ENCODE results near the gene PDGFRB. TPM values are rescaled to one million over a fixed set of nuclear protein-coding genes. Genes with fewer than 3 reads are reported as not detected.
A peak's percentile ranks its signal among the peaks of the same experiment; 100 is the strongest.

Gene PDGFRB
- total and polyA plus RNA-seq, 4 donors = 33.6 to 215 (median 78.3) TPM

- 49 to 69% methylated on average over 1 of the region's 1 CpG for WGBS, 2 donors
- Histone ChIP-seq H3K4me1 (ENCODE audit: control insufficient read depth in 5 of 5, insufficient read depth in 5 of 5, low read length in 5 of 5) (peaks cover 0 to 51% (median 13%) of the 10 kb centered on the region in 5 donors), H3K4me3 (no peak overlapping the region), H3K9me3 (ENCODE audit: control insufficient read depth in 4 of 4, insufficient read depth in 3 of 4, low read length in 3 of 4) (no peaks in the 10 kb centered on the region), H3K9ac (ENCODE audit: insufficient read depth in 1 of 2, low read length in 2 of 2) (no peak overlapping the region), H3K27me3 (ENCODE audit: control insufficient read depth in 3 of 3, insufficient read depth in 3 of 3, low read length in 2 of 3) (no peaks in the 10 kb centered on the region), H3K27ac (ENCODE audit: low read depth in 1 of 2, low read length in 1 of 2) (no peak overlapping the region), H3K36me3 (ENCODE audit: control insufficient read depth in 4 of 4, insufficient read depth in 4 of 4, low read length in 4 of 4) (no peaks in the 10 kb centered on the region)
- no peak for DNase-seq
- no peak for TF ChIP-seq CTCF (IDR thresholded peaks at IDR 0.05; ENCODE audit: control extremely low read depth, extremely low read depth)
- no peak for ATAC-seq (ENCODE audit: insufficient read depth, low FRiP score)
Observed at GRCh38 chr5:150175076-150175475, 19.4 kb upstream of the PDGFRB start.

GRCh38 chr5:150174285-150174684 is 18.6 kb upstream of the PDGFRB start:
- no peak for TF ChIP-seq CTCF (IDR thresholded peaks at IDR 0.05; ENCODE audit: control extremely low read depth, extremely low read depth)
- peaks cover 0 to 47% (median 10%) of the 10 kb centered on the region in 5 donors for H3K4me1 ChIP-seq (ENCODE audit: control insufficient read depth in 5 of 5, insufficient read depth in 5 of 5, low read length in 5 of 5)
- H3K9me3 ChIP-seq (ENCODE audit: control insufficient read depth in 4 of 4, insufficient read depth in 3 of 4, low read length in 3 of 4) = no peaks in the 10 kb centered on the region
- 86 to 92% methylated on average over 6 of the region's 6 CpGs for WGBS, 2 donors
- ATAC-seq (ENCODE audit: insufficient read depth, low FRiP score) = no peak
- H3K4me3 ChIP-seq = no peak overlapping the region
- no peaks in the 10 kb centered on the region for H3K27me3 ChIP-seq (ENCODE audit: control insufficient read depth in 3 of 3, insufficient read depth in 3 of 3, low read length in 2 of 3)
- H3K27ac ChIP-seq (ENCODE audit: low read depth in 1 of 2, low read length in 1 of 2) = no peak overlapping the region
- DNase-seq = no peak
- H3K9ac ChIP-seq (ENCODE audit: insufficient read depth in 1 of 2, low read length in 2 of 2) = no peak overlapping the region
- H3K36me3 ChIP-seq (ENCODE audit: control insufficient read depth in 4 of 4, insufficient read depth in 4 of 4, low read length in 4 of 4) = no peaks in the 10 kb centered on the region

GRCh38 chr5:150173161-150173560 is 17.5 kb upstream of the PDGFRB start:
- Histone ChIP-seq H3K4me1 (ENCODE audit: control insufficient read depth in 5 of 5, insufficient read depth in 5 of 5, low read length in 5 of 5) (peaks cover 0 to 47% (median 10%) of the 10 kb centered on the region in 5 donors), H3K9me3 (ENCODE audit: control insufficient read depth in 4 of 4, insufficient read depth in 3 of 4, low read length in 3 of 4) (no peaks in the 10 kb centered on the region), H3K36me3 (ENCODE audit: control insufficient read depth in 4 of 4, insufficient read depth in 4 of 4, low read length in 4 of 4) (no peaks in the 10 kb centered on the region), H3K9ac (ENCODE audit: insufficient read depth in 1 of 2, low read length in 2 of 2) (no peak overlapping the region), H3K27me3 (ENCODE audit: control insufficient read depth in 3 of 3, insufficient read depth in 3 of 3, low read length in 2 of 3) (no peaks in the 10 kb centered on the region), H3K4me3 (no peak overlapping the region), H3K27ac (ENCODE audit: low read depth in 1 of 2, low read length in 1 of 2) (no peak overlapping the region)
- WGBS, 2 donors = 77 to 88% methylated on average over 3 of the region's 3 CpGs
- DNase-seq = no peak
- ATAC-seq (ENCODE audit: insufficient read depth, low FRiP score) = no peak
- TF ChIP-seq CTCF (IDR thresholded peaks at IDR 0.05; ENCODE audit: control extremely low read depth, extremely low read depth) = no peak

GRCh38 chr5:150172556-150172955 is 16.9 kb upstream of the PDGFRB start:
- H3K36me3 ChIP-seq (ENCODE audit: control insufficient read depth in 4 of 4, insufficient read depth in 4 of 4, low read length in 4 of 4) = no peaks in the 10 kb centered on the region
- 88 to 93% methylated on average over 4 of the region's 4 CpGs for WGBS, 2 donors
- no peak for TF ChIP-seq CTCF (IDR thresholded peaks at IDR 0.05; ENCODE audit: control extremely low read depth, extremely low read depth)
- DNase-seq (peak; percentile 71 to 91 (median 80)), ATAC-seq (ENCODE audit: insufficient read depth, low FRiP score) (no peak)
- H3K27ac ChIP-seq (ENCODE audit: low read depth in 1 of 2, low read length in 1 of 2) = no peak overlapping the region
- no peak overlapping the region for H3K9ac ChIP-seq (ENCODE audit: insufficient read depth in 1 of 2, low read length in 2 of 2)
- H3K4me1 ChIP-seq (ENCODE audit: control insufficient read depth in 5 of 5, insufficient read depth in 5 of 5, low read length in 5 of 5) = peaks cover 0 to 47% (median 10%) of the 10 kb centered on the region in 5 donors
- H3K9me3 ChIP-seq (ENCODE audit: control insufficient read depth in 4 of 4, insufficient read depth in 3 of 4, low read length in 3 of 4) = no peaks in the 10 kb centered on the region
- peaks cover 0 to 1% (median 0%) of the 10 kb centered on the region in 3 donors for H3K27me3 ChIP-seq (ENCODE audit: control insufficient read depth in 3 of 3, insufficient read depth in 3 of 3, low read length in 2 of 3)
- no peak overlapping the region for H3K4me3 ChIP-seq

Measured in lung (tissue), 12 donors.